A549 treated with Mapracorat at 1 μM for 4 hours (cell line): ENCODE results near the gene KLK10. TPM values are rescaled to one million over a fixed set of nuclear protein-coding genes. Genes with fewer than 3 reads are reported as not detected.

Experiments
- total RNA-seq: library from RNA; stranded (reverse); fragments of 200-300 nt; extraction: Qiagen RNA extraction; gene quantifications from 5 replicates; pipeline ENCODE4 v1.2.3, GENCODE V29; 2022

Gene KLK10
- 0.13 to 0.58 TPM (median 0.29 TPM) in 5 replicates for total RNA-seq

GRCh38 chr19:51019544-51019925 lies at the start of gene KLK10:
Gene KLK10 (minus strand): TSS chr19:51019709. CDS start chr19:51019130, 579 bp downstream.

GRCh38 chr19:51064534-51065220 lies 45.2 kb upstream of the KLK10 start, which contains the start of gene KLK13:
Gene KLK13 (minus strand): TSS chr19:51065092. CDS start chr19:51065067, 25 bp downstream.

GRCh38 chr19:51034704-51035103 lies 15.2 kb upstream of the KLK10 start, which contains the start of gene KLK12:
Gene KLK12 (minus strand): TSS chr19:51035002. CDS start chr19:51034621, 381 bp downstream.

GRCh38 chr19:51026554-51026831 lies 7.0 kb upstream of the KLK10 start, which contains the start of gene KLK11:
Gene KLK11 (minus strand): TSS chr19:51026616. CDS start chr19:51025631, 985 bp downstream.

GRCh38 chr19:51001515-51001914 lies 18.0 kb downstream of the KLK10 start, which contains the start of gene KLK8:
Gene KLK8 (minus strand): TSS chr19:51001604. CDS start chr19:51001167, 437 bp downstream.

GRCh38 chr19:50983625-50984292 lies 35.8 kb downstream of the KLK10 start, which contains the start of gene KLK7:
Gene KLK7 (minus strand): TSS chr19:50983917. CDS start chr19:50982399, 1,518 bp downstream.

GRCh38 chr19:50969413-50969760 lies 50.1 kb downstream of the KLK10 start, which contains the start of gene KLK6:
Gene KLK6 (minus strand): TSS chr19:50969591. CDS start chr19:50968104, 1,487 bp downstream.

Other genes with a start within 250 kb of the KLK10 start
- gene GPR32, start 249.2 kb downstream of the KLK10 start, total RNA-seq = not detected in 5 replicates
- gene ACP4, start 229.3 kb downstream of the KLK10 start, total RNA-seq = not detected in 5 replicates
- gene KLK1, start 195.9 kb downstream of the KLK10 start, total RNA-seq = 0.20 to 0.21 TPM (median 0.20 TPM) in 3 of 5 replicates, not detected in the others
- gene KLK15, start 186.1 kb downstream of the KLK10 start, total RNA-seq = not detected in 5 replicates
- not detected in 5 replicates for gene KLK3, start 164.8 kb downstream of the KLK10 start, total RNA-seq
- gene KLK2, start 146.3 kb downstream of the KLK10 start, total RNA-seq = 0.40 TPM in 1 of 5 replicates, not detected in the others
- gene KLK4, start 108.3 kb downstream of the KLK10 start, total RNA-seq = 0.16 to 0.30 TPM in 2 of 5 replicates, not detected in the others
- not detected in 5 replicates for gene KLK5, start 66.7 kb downstream of the KLK10 start, total RNA-seq
- gene KLK6, start 50.1 kb downstream of the KLK10 start, total RNA-seq = 0.19 to 0.51 TPM (median 0.36 TPM) in 5 replicates
- not detected in 5 replicates for gene KLK7, start 35.8 kb downstream of the KLK10 start, total RNA-seq
- gene KLK8, start 18.1 kb downstream of the KLK10 start, total RNA-seq = not detected in 5 replicates
- gene KLK11, start 6.9 kb upstream of the KLK10 start, total RNA-seq = not detected in 5 replicates
- gene KLK12, start 15.3 kb upstream of the KLK10 start, total RNA-seq = not detected in 5 replicates
- gene KLK13, start 45.4 kb upstream of the KLK10 start, total RNA-seq = 0.15 TPM in 1 of 5 replicates, not detected in the others
- gene KLK14, start 63.2 kb upstream of the KLK10 start, total RNA-seq = 0.20 to 0.55 TPM (median 0.43 TPM) in 5 replicates
- gene CTU1, start 88.7 kb upstream of the KLK10 start, total RNA-seq = 4.4 to 14.5 TPM (median 14.3 TPM) in 5 replicates
- gene SIGLEC9, start 105.2 kb upstream of the KLK10 start, total RNA-seq = 0.09 TPM in 1 of 5 replicates, not detected in the others
- gene SIGLEC7, start 122.6 kb upstream of the KLK10 start, total RNA-seq = not detected in 5 replicates
- 0.15 TPM in 2 of 5 replicates, not detected in the others for gene CD33, start 205.4 kb upstream of the KLK10 start, total RNA-seq
- not detected in 5 replicates for gene SIGLECL1, start 231.4 kb upstream of the KLK10 start, total RNA-seq